CD1c-positive myeloid dendritic cell (primary cell): ENCODE data around the gene RAPGEF1.
"Not testable (repeated sequence)": the region's sequence is repeated elsewhere in the genome, so short reads cannot be mapped to it uniquely, and the experiment has no call there.

Experiments used
- DNase-seq: peaks from one replicate; pipeline ENCODE4 v3.0.0-alpha.2; 2016; ENCODE audit errors: extremely low spot score

Gene RAPGEF1

GRCh38 chr9:131670247-131671132, 69.4 kb downstream of the RAPGEF1 start:
- DNase-seq = peak; percentile 97

DNA sequence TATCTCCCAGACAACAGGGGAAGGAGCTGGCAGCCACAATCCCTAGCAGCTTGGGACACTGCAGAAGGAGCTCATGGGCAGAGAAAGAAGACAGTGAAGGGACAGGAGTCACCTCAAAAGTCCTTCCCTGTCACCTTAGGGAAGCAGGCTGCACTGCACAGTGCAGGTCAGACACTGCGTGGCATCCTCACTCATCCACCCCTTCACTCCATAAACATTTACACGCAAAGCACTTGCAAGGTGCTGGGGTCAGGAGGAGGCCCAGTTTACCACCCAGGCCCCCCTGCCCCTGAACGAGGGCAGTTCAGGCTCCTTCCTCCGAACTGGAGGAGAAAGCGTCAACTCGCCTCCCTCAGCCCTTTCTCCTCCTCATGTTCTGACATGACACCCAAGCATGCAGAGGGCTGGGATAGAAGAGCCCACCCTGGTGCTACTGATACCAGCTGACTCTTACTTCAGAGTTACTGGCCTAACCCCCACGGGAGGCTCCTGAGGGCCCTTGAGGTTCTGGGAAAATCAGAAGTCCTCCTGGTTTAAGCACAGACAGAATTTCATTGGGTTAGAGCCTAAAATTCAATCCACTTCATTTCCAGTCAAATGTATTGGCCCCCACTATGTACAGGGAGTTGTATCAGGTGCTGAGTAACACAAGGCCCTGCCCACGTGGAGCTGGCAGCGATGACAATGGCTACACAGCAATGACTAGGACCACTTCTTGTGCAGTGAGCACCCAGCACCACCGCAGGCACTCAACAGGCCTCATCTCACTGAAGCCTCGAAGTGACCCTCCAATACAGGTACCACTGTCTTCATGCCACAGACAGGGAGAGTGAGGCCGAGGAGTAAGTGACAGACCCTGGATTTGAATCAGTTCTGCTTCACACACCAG, 70.4 kb downstream of the RAPGEF1 start:
- peak; percentile 47 for DNase-seq

- peak; percentile 79 for DNase-seq
Measured at GRCh38 chr9:131668439-131669268, 71.2 kb downstream of the RAPGEF1 start.

DNA sequence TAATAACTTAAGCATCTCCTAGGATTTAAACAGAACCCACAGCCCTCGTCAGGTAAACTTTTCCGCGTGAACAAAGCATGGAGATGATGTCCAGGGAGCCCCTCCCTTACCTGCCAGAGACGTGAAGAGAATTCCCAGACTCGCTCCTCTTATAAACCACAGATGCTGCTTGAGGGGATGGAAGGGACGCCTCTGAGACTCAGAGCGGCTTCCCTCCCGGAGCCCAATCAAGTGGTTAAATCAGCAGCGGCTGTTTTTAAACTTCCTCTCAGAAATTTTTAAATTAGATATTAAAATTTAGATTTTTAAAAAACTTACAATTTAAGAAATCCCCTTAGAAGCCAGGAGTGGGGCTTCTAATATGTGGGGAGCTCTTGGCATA, 71.8 kb downstream of the RAPGEF1 start:
- no peak for DNase-seq

DNA sequence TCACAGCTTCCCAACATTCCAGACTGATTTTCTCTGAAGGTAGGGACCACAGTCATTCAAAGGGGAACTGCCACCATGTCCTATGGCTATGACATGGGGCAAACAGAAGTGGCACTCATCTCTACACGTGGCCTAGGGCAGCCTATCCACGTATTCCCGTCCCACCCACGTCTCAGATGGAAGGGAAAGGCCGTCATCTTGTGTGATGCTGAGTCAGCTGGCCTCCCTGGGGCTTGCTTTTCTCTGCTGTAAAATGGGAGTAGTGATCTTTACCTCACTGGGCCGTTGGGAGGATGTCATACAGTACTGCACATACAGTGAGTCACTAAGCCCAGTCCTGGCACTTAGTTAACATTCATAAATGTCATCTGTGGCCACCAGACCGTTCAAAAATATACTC, 72.3 kb downstream of the RAPGEF1 start:
- DNase-seq = peak; percentile 94

- no peak for DNase-seq
Measured at GRCh38 chr9:131666774-131667173, 73.1 kb downstream of the RAPGEF1 start.

- no peak for DNase-seq
Measured at GRCh38 chr9:131666029-131666428, 73.8 kb downstream of the RAPGEF1 start.

GRCh38 chr9:131663288-131663687, 76.6 kb downstream of the RAPGEF1 start:
- no peak for DNase-seq

- DNase-seq = not testable (repeated sequence)
Measured at GRCh38 chr9:131662289-131662621, 77.6 kb downstream of the RAPGEF1 start.

DNA sequence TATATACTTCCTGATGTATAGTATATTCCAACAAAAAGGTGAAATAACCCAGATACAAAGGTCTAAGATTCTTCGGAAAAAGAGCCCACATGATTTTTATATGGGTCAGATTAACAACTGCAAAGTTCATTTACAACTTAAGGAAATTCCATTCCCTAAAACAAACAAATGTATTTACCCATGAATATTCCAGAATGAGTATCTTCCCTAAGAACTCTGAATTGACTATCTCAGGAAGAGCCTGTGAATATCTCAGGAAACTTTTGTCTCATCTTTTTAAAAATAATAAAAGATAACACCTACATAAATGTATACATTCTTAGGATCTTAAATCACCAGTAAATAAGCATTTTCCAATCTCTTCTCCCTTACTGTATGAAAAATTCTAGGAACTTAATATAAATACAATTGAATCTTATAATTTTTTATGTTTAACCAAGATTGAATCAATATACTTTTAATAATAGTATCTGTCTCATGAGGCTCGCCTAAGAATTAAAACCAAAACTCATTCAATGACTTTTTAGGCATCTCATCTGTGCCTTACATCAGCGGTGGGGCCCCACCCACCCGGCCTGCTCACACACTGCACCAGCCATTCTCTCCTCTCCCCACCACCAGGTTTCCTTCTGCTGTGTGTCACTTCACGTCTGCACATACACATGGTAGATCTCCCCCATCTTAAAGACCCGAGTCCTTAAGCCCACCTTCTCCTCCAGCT, 78.1 kb downstream of the RAPGEF1 start:
- peak; percentile 47 for DNase-seq

DNA sequence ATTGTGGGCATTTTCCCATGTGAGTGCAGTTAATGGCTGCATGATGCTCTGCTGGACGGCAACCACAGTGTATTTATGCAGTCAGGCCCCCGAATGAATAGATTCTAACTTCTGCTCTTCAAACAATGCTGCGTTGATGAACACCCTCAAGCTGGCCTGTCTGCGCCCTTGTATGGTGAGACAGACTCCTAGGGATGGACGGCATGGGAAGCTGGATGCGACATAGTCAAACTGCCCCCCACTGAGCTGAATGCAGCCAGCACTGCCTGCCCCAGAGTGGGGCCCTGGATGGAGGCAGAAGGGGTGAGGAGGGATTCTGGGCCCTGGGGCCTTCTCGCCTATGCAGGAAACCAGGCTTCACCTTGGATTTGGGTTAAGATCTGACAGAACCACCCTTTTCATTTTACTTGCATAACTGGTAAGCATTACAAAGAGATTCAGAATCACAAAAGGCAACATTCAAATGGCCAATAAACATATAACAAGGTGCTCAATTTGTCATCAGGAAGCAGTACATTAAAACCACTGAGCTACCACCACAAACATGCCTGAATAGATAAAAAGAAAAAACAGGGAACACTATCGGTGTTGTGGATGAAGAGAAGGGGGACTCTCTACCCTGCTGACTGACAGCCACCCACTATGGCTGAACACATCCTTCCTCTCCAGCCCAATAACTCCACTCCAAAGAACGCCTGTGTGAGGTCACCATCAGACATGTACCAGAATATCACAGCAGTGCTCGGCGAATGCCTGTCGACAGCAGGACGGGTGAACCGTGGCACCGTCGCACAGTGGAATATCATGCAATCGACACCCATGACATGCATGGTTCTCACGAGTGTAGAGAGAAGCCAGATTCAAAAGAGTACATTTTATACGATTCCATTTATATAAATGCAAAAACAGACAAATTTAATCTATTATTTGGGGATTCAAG, 79.1 kb downstream of the RAPGEF1 start:
- DNase-seq = peak; percentile 38

DNA sequence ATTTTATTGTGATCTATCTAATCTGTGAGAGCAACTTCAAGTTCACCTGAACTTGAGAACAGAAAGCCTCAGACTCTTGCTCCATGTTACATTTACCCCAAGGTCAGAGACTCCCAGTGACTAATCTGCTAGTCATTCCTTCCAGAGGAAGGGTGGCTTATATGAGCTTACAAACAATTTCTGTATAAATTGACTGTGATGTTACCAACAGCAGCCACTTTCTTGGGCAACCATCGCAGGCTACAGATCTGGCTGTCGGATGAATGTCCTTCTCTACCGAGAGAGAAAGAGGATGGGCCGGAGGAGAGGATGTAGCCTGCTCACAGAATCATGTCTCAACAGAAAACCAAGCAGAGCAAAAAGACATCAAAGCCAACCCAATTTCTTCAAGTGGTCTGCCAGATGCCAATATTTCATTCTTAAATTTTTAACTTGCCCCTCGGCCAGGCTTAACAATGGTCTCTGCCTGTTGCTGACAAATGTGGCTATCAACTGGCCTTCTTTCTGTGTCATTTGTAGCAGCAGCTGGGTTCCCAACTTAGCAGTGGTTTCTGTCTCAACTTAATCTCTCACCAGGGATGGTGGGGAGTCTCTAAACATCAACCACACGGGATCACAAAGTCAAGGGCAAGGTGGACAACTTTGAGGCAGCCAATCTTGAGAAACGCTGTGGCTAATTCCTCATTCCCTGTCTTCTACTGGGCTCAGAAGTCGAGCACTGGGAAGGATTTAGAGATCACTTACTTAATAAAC, 81.3 kb downstream of the RAPGEF1 start:
- peak; percentile 86 for DNase-seq

- no peak for DNase-seq
Measured at GRCh38 chr9:131657940-131658339, 81.9 kb downstream of the RAPGEF1 start.

GRCh38 chr9:131657456-131657855, 82.4 kb downstream of the RAPGEF1 start:
- no peak for DNase-seq

- no peak for DNase-seq
Measured at GRCh38 chr9:131657037-131657377, 82.9 kb downstream of the RAPGEF1 start.

DNA sequence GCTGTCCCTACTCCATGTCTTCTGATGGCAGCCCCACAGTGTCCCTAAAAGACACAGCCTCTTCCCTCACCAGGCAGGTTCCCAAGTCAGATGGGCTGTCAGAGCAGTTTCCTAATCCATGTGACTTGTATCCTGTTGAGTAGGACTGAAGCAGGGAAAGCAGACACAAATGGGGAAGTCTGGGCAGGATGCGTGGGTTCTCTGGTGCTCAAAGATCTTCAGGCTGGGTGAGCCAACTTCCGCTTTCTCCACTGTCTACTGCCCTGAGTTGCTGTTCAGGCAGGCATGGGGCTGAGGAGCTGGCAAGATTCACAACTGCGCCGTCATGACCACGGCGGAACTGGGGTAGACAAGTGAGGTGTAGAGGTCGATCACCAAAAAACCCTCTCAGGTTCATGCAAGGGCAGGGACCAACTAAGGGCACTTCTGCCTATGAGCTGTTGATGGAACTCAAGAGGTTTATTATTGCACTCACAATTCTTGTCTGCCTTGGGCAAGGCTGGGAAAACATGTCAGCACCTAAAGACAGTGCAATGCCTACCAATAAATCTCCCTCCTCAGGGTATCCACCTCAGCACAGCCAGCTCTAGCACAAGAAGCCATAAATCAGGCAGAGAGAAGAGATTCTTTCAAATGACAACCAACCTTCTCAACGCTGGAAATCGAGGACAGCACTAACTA, 83.4 kb downstream of the RAPGEF1 start:
- DNase-seq = peak; percentile 98

DNA sequence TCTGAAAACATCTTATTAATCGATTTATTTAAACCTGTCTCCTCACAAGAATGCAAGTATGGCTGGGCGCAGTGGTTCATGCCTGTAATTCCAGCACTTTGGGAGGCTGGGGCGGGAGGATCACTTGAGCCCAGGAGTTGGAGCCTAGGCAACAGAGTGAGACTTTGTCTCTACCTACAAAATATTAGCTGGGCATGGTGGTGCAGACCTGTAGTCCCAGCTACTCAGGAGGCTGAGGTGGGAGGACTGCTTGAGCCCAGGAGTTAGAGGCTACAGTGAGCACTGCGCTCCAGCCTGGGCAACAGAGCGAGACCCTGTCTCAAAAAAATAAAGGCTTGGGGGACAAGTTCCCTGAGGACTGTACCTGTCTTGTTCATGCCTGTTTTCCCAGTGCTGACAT, 85.5 kb downstream of the RAPGEF1 start:
- DNase-seq = not testable (repeated sequence)

DNA sequence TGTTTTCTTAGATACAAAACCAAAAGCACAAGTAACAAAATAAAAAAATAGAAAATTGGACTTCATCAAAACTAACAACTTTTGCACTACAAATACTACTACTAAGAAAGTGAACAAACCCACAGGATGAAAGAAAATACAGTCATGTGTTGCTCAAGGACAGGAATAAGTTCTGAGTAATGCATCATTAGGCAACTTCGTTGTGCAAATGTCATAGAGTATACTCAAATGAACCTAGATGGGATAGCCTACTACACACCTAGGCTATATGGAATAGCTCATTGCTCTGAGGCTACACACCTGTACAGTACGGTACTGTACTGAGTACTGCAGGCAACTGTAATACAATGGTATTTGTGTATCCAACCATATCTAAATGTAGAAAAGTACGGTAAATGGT, 88.3 kb downstream of the RAPGEF1 start:
- DNase-seq = peak; percentile 83

GRCh38 chr9:131651160-131651559, 88.7 kb downstream of the RAPGEF1 start:
- DNase-seq = peak; percentile 68
